HG02884 (cell line): ENCODE results near the gene PRR9.
"Not testable (repeated sequence)": the region's sequence is repeated elsewhere in the genome, so short reads cannot be mapped to it uniquely, and the experiment has no call there.

ENCODE experiments used
- ATAC-seq: cut with Tn5 transposase; IDR thresholded peaks from one replicate; pipeline ENCODE4 v1.9.1; 2021; ENCODE audit warnings: mild to moderate bottlenecking, moderate library complexity; ENCODE audit not compliant: unreplicated experiment

PRR9 gene

GRCh38 chr1:153229076-153229829 is 11.9 kb downstream of the PRR9 start:
- not testable (repeated sequence) for ATAC-seq

GRCh38 chr1:153231363-153231762 is 14.0 kb downstream of the PRR9 start:
- ATAC-seq: no peak

- ATAC-seq: no peak
Observed at GRCh38 chr1:153231785-153232184, 14.4 kb downstream of the PRR9 start.

- no peak for ATAC-seq
Observed at GRCh38 chr1:153232553-153232952, 15.2 kb downstream of the PRR9 start.

- no peak for ATAC-seq
Observed at GRCh38 chr1:153233448-153233847, 16.1 kb downstream of the PRR9 start.

- no peak for ATAC-seq
Observed at GRCh38 chr1:153238527-153238926, 21.1 kb downstream of the PRR9 start.

DNA sequence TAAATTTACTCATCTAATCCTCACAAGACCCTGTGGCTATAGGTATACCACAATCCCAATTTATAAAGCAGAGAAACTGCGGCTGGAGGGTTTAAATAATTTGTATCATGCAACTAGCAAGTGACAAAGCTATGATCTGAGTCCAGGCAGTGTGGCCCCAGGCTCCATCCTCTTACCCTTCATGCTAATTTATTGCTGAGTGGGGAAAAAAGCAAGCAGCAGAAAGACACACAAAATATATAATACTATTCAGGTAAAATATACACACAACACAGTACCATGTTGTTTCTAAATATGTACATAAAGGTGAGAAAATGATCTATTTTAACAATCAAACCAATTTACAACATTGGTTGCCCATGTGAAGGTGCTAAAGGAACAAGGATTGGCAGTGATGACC is 24.8 kb downstream of the PRR9 start:
- no peak for ATAC-seq

DNA sequence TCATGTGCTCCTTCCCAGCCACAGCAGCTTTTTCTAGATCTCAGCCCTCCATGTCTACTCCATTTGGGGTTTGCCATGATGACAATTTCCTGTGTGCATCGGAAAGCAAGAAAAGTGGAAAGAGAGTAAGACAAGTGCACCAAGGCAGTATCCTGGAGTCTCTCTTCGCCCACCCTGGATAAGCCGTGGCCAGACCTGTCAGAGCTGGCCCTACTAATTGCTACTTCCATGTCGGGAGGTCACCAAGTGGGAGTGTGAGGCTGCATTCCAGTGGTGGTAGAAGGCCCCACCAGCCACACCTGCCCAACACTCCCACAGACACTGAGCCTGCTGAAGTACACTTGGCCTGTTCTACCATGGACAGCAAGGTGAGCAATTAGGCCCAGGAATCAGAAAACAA is 28.1 kb downstream of the PRR9 start:
- ATAC-seq: no peak

DNA sequence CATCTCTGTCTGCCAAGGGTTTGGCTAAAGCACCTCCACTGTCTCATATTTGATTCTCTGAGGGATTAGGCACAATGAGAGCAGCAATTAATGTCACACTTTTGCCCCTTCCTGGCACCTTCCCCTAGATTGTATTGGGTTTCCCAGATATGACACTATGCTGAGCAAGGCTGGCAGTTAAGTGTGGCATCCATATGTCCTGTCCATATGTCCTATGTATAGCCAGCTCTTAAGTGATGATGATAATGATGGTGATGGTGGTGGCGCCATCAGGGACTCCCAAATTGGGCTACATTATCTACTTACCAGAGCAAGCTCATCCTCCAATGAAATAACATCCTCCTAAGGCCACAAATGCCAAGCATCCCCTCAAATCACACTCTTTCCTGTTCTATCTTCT is 28.6 kb downstream of the PRR9 start:
- ATAC-seq: no peak

GRCh38 chr1:153246825-153247224 is 29.4 kb downstream of the PRR9 start:
- ATAC-seq: no peak

- no peak for ATAC-seq
Observed at GRCh38 chr1:153248176-153248879, 30.9 kb downstream of the PRR9 start.

GRCh38 chr1:153250166-153250565 is 32.8 kb downstream of the PRR9 start:
- ATAC-seq: no peak

DNA sequence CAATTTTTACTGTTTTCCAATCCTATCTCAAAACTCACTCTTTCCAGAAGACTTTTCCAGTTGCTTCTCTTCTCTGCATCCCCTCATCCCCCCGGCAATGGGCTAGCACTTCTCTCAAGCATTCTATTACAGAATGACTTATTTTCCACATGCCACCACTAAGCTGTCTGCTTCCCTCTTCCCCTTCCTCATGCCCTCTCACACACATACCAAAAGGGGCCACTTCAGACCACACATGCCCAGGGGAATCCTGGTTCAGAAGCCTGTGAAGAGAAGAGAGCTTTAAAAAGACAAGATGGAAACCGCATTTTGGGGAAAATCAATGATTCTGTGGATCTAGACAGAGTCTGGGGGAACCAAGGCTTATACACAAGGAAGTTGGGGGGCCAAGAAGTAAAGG is 33.7 kb downstream of the PRR9 start:
- ATAC-seq: no peak

DNA sequence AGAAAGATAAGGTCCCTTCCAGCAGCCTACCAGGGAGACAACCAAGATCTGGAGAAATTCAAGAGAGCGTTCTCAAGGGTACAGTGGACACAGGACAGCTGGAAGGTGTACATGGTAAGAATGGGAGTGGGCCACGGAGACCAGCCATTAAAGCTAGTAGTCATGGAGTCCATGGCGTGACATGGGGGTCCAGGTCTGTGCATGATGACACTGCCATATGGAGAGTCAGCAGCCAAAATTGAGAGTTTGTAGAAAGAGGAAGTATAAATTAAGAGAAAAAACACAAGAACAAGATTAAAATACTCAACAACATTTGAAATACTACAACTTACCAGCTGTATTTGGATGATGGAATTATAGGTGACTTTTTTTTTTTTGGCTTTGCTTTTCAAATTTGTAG is 34.2 kb downstream of the PRR9 start:
- ATAC-seq: no peak

- no peak for ATAC-seq
Observed at GRCh38 chr1:153251988-153252387, 34.6 kb downstream of the PRR9 start.

DNA sequence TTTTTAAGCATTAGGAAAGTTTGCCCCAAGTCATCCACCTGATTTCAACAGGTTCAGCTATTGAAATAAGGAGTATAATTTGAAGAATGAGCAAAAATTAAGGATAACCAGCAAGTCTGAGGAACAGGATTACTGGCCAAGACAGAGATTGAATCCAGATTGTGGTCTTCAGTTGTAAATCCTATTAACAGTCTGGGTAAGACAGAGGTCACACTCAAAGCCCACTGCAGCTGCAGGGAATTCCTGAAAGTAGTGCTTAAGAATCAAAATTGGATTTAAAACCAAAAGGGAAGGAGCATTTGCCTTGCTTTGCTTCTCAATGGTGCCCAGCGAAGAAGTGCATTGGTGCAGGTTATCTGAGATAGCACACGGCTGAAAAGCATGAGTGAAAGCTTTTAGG is 35.7 kb downstream of the PRR9 start:
- no peak for ATAC-seq

DNA sequence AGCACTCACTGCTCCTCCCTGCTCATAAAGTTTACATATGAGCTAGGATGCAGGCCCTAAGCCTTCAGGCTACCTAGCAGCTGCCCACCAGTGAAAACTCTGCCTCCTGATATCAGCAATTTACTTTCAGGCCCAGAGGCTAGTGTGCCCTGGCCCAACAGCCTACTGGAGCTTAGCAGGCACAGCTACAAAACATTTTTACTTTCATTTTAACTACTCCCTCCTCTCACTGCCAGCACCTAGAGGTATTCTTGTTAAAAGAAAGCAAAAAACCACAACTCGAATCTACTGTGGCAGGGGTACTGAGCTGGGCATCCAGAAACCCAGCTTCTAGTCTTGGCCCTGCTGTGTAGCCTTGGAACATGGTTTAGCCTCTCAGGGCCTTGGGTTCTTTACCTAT is 36.3 kb downstream of the PRR9 start:
- ATAC-seq: no peak

GRCh38 chr1:153259387-153259786 is 42.0 kb downstream of the PRR9 start, which contains the start of gene LORICRIN:
TSS of gene LORICRIN (plus strand) at chr1:153259687. CDS start at chr1:153260950, 1,263 bp downstream.
- ATAC-seq: no peak

DNA sequence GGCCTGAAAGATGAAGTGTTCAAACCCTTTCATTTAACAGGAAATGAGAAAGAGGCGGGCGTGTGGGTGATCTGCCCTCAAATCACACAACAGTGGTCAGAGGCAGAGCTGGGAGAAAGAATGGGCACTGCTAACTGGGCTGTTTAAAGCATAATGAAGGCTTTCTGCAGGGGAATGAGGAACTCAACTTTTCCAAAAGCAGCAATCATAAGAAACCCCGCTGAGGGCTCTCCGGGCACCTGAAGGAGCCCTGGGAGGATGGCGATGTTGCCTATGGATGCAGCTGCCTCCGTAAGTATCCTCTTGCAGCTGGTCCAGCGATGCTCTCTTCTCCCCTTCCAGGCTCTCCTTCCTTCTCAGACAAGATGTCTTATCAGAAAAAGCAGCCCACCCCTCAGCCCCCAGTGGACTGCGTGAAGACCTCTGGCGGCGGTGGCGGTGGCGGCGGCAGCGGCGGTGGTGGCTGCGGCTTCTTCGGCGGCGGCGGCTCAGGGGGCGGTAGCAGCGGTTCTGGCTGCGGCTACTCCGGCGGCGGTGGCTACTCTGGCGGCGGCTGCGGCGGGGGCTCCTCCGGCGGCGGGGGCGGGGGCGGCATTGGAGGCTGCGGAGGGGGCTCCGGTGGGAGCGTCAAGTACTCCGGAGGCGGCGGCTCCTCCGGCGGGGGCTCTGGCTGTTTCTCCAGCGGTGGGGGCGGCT is 43.3 kb downstream of the PRR9 start:
- no peak for ATAC-seq

GRCh38 chr1:153261281-153262069 is 44.1 kb downstream of the PRR9 start:
- no peak for ATAC-seq

DNA sequence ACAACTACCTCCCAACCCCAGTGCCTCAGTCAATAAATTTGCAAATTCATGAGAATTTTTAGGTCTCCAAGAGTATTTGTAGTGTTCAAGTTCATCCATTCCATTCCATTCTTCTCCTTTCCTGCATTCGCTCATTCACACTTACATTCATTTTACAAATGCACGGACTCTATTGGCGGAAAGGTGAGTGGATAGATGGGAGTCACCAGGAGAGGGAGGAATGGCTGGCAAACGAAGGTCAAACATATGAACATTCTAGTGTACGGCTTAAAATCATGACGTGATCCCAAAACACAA is 44.6 kb downstream of the PRR9 start:
- ATAC-seq: no peak
